HG02571 (cell line): ENCODE data around the gene ABCC5.

Experiments
- ATAC-seq: cut with Tn5 transposase; IDR thresholded peaks from one replicate; pipeline ENCODE4 v1.9.1; 2021; ENCODE audit warnings: mild to moderate bottlenecking, moderate library complexity; ENCODE audit not compliant: unreplicated experiment

The ABCC5 gene

DNA sequence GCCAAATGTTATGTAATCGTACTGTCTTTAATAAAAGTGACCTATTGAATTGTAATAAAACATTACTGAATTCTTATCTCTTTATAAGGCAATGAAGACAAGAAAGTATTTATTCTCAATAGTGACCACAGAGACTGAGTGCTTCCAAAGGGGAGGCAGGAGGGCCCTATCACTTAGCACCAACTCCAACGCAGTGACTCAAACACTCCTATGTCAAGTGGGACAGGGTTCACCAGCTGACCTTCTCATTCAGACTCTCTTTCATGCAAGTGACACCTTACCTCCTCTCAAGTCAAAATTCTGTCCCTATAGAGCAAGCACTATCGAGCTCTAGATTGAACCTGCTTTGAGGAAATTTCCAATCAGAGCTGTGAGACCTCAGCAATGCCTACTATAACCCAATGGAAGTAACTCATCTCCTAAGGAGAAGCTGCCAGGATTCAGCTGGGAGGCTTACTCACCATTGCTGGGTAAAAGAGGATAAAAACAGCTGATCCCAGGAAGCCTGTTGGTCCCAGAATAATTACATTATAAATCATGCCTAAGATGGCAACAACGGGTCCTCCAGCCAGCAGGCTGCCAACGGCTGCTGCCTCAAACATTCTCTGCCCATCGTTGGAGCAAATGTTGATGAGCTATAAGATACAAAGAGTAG is 35.6 kb downstream of the ABCC5 start:
- ATAC-seq: no peak

DNA sequence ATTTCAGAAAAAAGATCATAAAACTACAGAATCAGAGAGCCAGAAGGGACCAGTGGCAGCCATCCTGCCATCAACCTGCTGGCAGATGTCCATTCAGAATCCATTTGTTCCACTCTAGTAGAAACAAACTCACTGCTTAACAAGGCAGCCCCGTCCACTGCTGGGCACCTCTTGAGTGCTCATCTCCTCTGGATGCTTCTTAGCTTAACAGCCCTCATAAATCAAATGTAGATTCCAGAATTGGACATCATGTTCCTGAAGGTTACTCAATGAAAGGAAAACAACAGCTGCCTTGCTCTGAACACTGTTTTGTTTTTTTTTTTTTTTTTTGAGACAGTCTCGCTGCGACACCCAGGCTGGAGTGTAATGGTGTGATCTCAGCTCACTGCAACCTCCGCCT is 37.3 kb downstream of the ABCC5 start:
- no peak for ATAC-seq

DNA sequence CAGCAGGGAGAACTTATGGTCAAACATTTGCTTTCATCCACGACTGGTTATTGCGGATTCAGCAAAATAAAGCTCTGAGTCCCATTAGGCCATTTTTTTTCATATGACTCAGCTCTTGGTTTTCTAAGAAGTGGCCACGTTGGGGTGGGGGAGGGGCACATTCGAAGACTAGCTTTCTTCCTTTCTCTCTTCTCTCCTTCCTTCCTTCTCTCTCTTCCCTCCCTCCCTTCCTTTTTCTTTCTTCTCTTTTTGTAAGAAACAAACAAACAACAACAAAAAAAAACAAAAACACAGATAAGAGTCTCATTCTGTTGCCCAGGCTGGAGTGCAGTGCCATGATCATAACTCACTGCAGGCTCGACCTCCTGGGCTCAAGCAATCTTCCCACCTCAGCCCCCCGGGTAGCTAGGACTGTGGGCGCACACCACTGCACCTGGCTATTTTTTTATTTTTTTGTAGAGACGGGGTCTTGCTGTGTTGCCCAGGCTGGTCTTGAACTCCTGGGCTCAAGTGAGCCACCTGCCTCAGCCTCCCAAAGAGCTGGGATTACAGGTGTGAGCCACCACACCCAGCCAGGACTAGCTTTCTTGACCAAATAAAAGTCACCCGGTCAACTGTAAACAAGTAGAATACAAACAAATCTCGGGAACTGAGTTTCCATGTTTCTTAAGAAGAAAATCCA is 41.6 kb downstream of the ABCC5 start:
- ATAC-seq: no peak

- ATAC-seq: no peak
Measured at GRCh38 chr3:183968666-183969245, 48.9 kb downstream of the ABCC5 start.

- ATAC-seq: no peak
Measured at GRCh38 chr3:183967693-183968092, 50.0 kb downstream of the ABCC5 start.

- ATAC-seq: no peak
Measured at GRCh38 chr3:183966361-183966791, 51.3 kb downstream of the ABCC5 start.

DNA sequence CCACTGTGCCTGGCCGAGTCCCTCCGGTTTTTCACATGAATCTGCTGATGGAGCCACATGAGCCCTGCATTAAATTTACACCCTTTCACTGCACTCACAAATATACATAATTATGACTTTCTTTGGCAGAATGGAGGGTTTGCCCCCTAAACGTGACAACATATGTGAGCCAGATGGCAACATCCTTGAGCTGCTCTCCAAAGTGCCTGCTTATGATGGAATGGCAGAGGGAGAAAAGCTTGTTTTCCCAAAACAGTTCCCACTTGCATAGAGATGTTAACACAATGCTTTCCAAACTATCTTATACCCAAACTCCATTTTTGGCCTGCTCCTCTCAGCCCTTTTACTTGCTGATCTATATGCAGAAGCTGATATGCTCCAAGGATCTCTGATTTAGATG is 54.9 kb downstream of the ABCC5 start:
- no peak for ATAC-seq

- ATAC-seq: no peak
Measured at GRCh38 chr3:183959214-183959613, 58.5 kb downstream of the ABCC5 start.

DNA sequence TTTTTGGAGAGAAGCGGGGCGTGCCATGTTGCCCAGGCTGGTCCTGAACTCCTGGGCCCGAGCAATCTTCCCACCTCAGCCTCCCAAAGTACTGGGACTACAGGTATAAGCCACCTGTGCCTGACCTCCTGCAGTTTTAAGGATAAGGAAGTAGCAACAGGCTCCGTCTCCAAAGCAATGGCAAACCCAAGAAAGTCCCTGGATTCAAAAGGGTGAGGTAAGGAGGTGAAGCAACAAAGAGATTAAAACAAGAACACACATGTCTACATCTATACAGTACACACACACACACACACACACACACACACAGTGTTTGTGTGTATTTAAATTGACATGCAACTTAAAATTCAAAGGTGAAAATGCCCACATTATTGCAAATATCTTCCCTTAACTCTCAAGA is 58.9 kb downstream of the ABCC5 start:
- ATAC-seq: no peak

- ATAC-seq: no peak
Measured at GRCh38 chr3:183958226-183958625, 59.5 kb downstream of the ABCC5 start.

- no peak for ATAC-seq
Measured at GRCh38 chr3:183954875-183955274, 62.8 kb downstream of the ABCC5 start.

GRCh38 chr3:183953471-183954070 is 64.1 kb downstream of the ABCC5 start:
- ATAC-seq: no peak

DNA sequence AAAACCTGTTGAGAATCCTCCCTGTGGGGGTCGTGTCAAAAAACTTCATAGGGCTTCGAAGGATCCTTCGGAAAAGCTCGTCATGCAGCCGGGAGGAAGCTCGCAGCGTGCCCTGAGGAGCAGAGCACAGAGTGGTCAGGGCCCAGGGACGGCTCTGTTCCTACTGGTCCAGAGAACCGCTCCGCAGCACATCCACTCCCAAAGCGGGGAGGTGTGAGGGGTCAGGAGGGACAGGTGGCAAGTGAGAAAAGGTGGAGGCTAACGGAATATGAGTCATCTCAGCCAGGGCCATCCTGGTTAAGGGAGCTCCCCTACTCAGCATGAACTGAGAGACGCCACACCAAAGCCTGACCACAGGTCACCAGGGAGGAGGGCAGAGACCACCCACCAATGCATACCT is 66.2 kb downstream of the ABCC5 start:
- ATAC-seq: no peak

DNA sequence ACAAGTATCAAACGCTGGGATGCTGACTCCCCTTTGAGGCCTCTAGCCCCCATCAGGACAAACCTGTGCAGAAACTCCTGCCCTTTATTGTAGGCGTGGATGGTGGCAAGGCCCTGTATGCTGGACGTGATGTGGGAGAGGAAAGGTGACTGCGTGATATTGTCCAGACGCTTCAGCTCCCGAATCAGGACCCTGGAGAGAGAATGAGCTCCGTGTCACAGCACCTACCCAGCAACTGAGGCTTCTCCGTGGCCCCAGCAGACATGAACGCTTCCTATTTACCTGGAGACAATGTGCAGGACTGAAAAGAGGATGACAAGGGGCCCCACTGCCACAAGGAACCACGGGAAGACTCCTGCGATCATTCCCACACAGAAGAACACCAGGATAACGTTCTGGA is 68.0 kb downstream of the ABCC5 start:
- ATAC-seq: no peak

DNA sequence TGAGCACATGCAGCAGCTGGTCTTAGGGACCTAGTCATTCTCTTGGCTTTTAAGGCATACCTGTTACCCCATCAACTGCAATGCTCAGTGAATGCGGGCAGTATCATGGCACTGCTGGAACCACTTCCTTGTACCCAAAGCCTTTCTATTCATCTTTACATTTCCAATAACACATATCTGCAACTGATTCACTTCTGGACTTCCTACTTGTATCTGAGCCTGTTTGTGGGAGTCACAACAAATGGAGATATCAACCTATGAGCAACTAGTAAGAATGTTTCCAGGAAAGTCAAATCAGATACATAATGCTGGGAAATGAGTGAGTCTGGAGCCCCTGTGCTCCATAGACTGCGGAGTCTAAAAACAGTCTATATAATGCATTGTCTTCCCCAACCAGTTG is 71.6 kb downstream of the ABCC5 start:
- no peak for ATAC-seq

- ATAC-seq: no peak
Measured at GRCh38 chr3:183944775-183945174, 72.9 kb downstream of the ABCC5 start.

- ATAC-seq: no peak
Measured at GRCh38 chr3:183943739-183944138, 73.9 kb downstream of the ABCC5 start.

DNA sequence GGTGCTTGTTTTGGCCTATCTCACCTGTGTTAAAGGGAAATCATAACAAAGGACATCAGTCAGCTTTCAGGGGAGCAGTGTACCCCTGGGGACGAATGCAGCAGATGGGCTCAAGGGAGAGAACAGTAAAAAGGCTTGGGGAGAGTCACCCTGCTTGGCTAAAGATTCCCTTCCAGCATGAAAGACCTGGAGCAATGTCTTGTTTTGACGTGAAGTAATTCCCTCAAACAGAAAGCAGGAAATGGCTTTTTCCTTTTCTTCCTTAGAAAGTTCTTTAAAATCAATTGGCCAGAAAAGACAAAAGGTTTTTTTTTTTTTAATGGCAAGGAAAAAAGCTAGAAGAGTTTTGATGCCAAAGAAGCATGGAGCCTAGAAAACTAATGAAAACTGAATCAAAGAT is 76.5 kb downstream of the ABCC5 start:
- no peak for ATAC-seq

DNA sequence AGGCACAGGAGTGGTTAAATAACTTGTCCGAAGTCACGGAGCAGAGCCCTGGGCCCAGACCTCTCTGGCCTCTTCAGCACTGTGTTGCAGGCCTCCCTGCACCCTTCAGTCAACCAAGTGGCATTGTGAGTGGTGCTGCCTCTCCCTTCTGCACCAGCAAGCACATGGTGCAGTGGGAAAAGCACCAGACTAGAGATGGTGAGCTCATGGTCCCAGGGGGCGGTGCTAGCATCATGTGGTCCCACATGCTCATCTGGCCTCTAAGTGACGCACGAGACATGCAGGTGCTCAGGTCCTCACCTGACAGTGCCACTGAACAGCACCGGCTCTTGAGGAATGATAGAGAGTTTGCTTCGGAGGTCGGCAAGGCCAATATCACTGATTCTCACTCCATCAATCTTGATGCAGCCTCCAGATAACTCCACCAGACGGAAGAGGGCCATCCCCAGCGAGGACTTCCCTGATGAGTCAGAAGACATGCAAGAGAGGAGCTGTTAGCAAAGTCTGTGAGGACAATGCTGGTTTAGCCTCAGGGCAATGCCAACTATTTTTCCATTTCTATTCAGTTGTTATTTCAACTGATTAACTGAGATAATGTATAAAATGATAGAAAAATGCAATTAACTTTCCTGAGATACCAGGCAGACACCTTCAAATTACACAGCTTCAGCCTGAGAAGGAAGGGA is 79.9 kb downstream of the ABCC5 start:
- no peak for ATAC-seq

GRCh38 chr3:183933160-183933559 is 84.5 kb downstream of the ABCC5 start:
- no peak for ATAC-seq

DNA sequence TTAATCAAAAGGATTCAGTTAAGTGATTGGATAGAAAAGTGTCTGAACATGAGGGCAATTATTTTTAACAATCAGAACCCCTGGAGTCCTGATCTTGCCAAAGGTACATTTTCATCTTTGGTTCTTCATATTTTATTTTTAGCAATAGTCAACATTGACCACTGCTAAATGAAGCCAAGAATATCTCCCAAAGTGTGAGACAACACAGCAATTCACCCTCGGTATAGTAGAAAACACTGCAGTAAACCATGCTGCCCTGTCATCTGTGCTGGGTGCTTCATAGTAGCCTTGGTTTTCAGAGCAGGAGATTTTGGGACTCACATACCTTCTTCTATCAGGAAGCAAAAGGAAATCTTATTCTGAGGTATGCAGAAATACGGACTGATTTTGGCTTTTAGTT is 85.8 kb downstream of the ABCC5 start:
- no peak for ATAC-seq
